HG03521 (cell line): Measurements from ENCODE around the gene ADAMTS16.

Source experiments
- ATAC-seq: cut with Tn5 transposase; IDR thresholded peaks from one replicate; pipeline ENCODE4 v1.9.1; 2021; ENCODE audit warnings: mild to moderate bottlenecking, moderate library complexity; ENCODE audit not compliant: unreplicated experiment

The ADAMTS16 gene

GRCh38 chr5:5369051-5369605 is 229.0 kb downstream of the ADAMTS16 start:
- ATAC-seq: no peak
